DND-41 (cell line): ENCODE results near the gene BARX1.

Source experiments
- ATAC-seq: fragments of 200-7000 bp; cut with Tn5 transposase; 3 replicates; pipeline ENCODE4 v1.9.1; 2021; ENCODE audit warnings: low read depth; ENCODE audit not compliant: insufficient read depth
- DNase-seq: peaks from one replicate; pipeline ENCODE4 v3.0.0-alpha.2; 2020
- H2AFZ ChIP-seq: 2 replicates; pipeline ENCODE4 v1.6.0; 2012; ENCODE audit warnings: low read depth, low read length
- H3K27ac ChIP-seq: 2 replicates; pipeline ENCODE4 v1.5.1; 2012; ENCODE audit warnings: low read length, inconsistent platforms
- H3K27me3 ChIP-seq: fragments of 200-600 bp; sonication (generic); 2 replicates; pipeline ENCODE4 v1.6.0; 2012; ENCODE audit warnings: low read length, mild to moderate bottlenecking, inconsistent platforms; ENCODE audit not compliant: insufficient read depth, poor library complexity
- H3K36me3 ChIP-seq: 2 replicates; pipeline ENCODE4 v1.5.1; 2012; ENCODE audit warnings: low read length, inconsistent platforms; ENCODE audit not compliant: insufficient read depth
- H3K4me1 ChIP-seq: 2 replicates; pipeline ENCODE4 v1.5.1; 2012; ENCODE audit warnings: mild to moderate bottlenecking, low read length; ENCODE audit not compliant: insufficient read depth
- H3K4me2 ChIP-seq: 2 replicates; pipeline ENCODE4 v1.6.0; 2012; ENCODE audit warnings: mild to moderate bottlenecking, moderate library complexity, low read length, inconsistent platforms; ENCODE audit not compliant: insufficient read depth
- H3K4me3 ChIP-seq, 2 experiments: fragments of 200-600 bp in 1 of 2; shearing (Covaris generic) in 1 of 2; 2 replicates each; pipeline ENCODE4 v1.5.1; 2012 to 2016; ENCODE audit warnings: inconsistent platforms in 2 of 2, low read length in 2 of 2, mild to moderate bottlenecking in 2 of 2, low read depth in 1 of 2, moderate library complexity in 1 of 2
- H3K79me2 ChIP-seq: 2 replicates; pipeline ENCODE4 v1.6.0; 2012; ENCODE audit warnings: low read length, inconsistent platforms; ENCODE audit not compliant: insufficient read depth
- H3K9ac ChIP-seq: 2 replicates; pipeline ENCODE4 v1.6.0; 2012; ENCODE audit warnings: low read depth, mild to moderate bottlenecking, inconsistent platforms, low read length, moderate library complexity
- H3K9me3 ChIP-seq: 2 replicates; pipeline ENCODE4 v1.5.1; 2012; ENCODE audit warnings: low read length, moderate library complexity, mild to moderate bottlenecking, inconsistent platforms; ENCODE audit not compliant: insufficient read depth, severe bottlenecking
- H4K20me1 ChIP-seq: 2 replicates; pipeline ENCODE4 v1.6.0; 2012; ENCODE audit warnings: low read length; ENCODE audit not compliant: insufficient read depth
- CTCF ChIP-seq: IDR thresholded peaks from 2 replicates; pipeline ENCODE4 v1.5.1; 2012; ENCODE audit warnings: borderline replicate concordance, low read length, moderate library complexity, mild to moderate bottlenecking; ENCODE audit not compliant: poor library complexity, severe bottlenecking; ENCODE audit errors: extremely low read depth
- EZH2 ChIP-seq: IDR thresholded peaks from 3 replicates; pipeline ENCODE4 v1.6.1; 2012; ENCODE audit warnings: borderline replicate concordance, low read depth, mild to moderate bottlenecking, moderate library complexity, low read length, inconsistent platforms; ENCODE audit not compliant: severe bottlenecking

BARX1 gene

GRCh38 chr9:93948441-93949072 lies 6.6 kb downstream of the BARX1 start:
- TF ChIP-seq CTCF (no peak), EZH2 (no peak)
- no peak overlapping the region for H3K27ac ChIP-seq
- H3K9me3 ChIP-seq = no peaks in the 10 kb centered on the region
- H3K27me3 ChIP-seq = peaks cover 5% of the 10 kb centered on the region
- H2AFZ ChIP-seq = no peak overlapping the region
- H3K79me2 ChIP-seq = no peaks in the 10 kb centered on the region
- no peaks in the 10 kb centered on the region for H3K36me3 ChIP-seq
- H3K4me3 ChIP-seq = no peak overlapping the region
- H3K4me2 ChIP-seq = no peak overlapping the region
- DNase-seq (no peak), ATAC-seq (no peak)
- H3K4me1 ChIP-seq = no peaks in the 10 kb centered on the region
- no peak overlapping the region for H3K9ac ChIP-seq
- H4K20me1 ChIP-seq = no peaks in the 10 kb centered on the region

- H3K4me2 ChIP-seq = no peak overlapping the region
- H3K4me1 ChIP-seq = no peaks in the 10 kb centered on the region
- H3K36me3 ChIP-seq = no peaks in the 10 kb centered on the region
- H3K4me3 ChIP-seq = no peak overlapping the region
- ATAC-seq (no peak), DNase-seq (no peak)
- no peak overlapping the region for H2AFZ ChIP-seq
- no peaks in the 10 kb centered on the region for H3K9me3 ChIP-seq
- TF ChIP-seq CTCF (no peak), EZH2 (no peak)
- H4K20me1 ChIP-seq = no peaks in the 10 kb centered on the region
- H3K79me2 ChIP-seq = no peaks in the 10 kb centered on the region
- no peak overlapping the region for H3K27ac ChIP-seq
- H3K27me3 ChIP-seq = peaks cover 10% of the 10 kb centered on the region
- H3K9ac ChIP-seq = no peak overlapping the region
Observed at GRCh38 chr9:93947409-93948070, 7.6 kb downstream of the BARX1 start.

GRCh38 chr9:93946338-93946712 lies 8.8 kb downstream of the BARX1 start:
- Histone ChIP-seq H3K4me2 (no peak overlapping the region), H4K20me1 (no peaks in the 10 kb centered on the region), H3K27me3 (peaks cover 10% of the 10 kb centered on the region), H3K27ac (no peak overlapping the region), H3K9me3 (no peaks in the 10 kb centered on the region), H3K79me2 (no peaks in the 10 kb centered on the region), H2AFZ (no peak overlapping the region), H3K9ac (no peak overlapping the region), H3K4me1 (no peaks in the 10 kb centered on the region), H3K4me3 (no peak overlapping the region), H3K36me3 (no peaks in the 10 kb centered on the region)
- no peak for ATAC-seq
- no peak for TF ChIP-seq CTCF
- TF ChIP-seq EZH2 = no peak
- DNase-seq = no peak
